ENCODE data around the gene PTPN22.
A peak's percentile ranks its signal among the peaks of the same experiment; 100 is the strongest.

The PTPN22 gene

DNA sequence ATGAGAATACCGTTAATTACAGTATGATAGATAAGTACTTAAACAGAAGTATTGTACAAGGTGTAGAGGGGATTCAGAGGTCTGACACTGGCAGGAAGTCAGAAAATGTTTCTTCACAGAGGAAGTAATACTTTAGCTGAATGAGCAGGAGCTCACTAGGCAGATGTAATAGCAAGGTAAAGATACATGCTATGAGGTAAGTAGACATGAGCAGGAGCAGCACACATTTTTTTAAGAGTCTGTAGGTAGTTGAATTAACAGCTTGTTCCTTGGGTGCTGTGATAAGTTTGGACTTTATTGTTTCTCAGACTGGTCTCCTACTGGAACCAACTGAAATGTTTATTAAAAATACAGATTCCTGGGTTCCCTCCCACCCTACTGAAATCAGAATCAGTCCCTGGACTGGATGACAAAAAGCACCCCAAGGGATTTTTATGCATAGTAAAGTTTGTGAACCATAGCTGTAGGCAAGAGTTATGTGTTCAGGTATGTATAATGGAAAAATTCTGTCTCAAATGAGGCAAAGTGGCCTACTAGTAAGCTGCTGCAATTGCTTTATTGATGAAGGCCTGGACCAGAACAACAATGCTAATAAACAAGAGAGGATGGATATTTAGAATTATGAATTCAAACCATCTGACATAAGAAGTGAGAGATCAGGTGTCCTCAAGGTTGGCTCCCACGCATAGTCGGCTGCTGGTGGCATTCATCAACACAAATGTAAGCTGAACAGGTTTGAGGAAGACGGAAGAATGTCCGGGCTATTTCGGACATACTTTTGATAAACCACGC lies 32.2 kb upstream of the PTPN22 start:
- Histone ChIP-seq H3K4me1 (ENCODE audit: control insufficient read depth in 1 of 2, insufficient read depth in 2 of 2, low read length in 2 of 2) (peaks cover 0 to 21% of the 10 kb centered on the region in 2 donors), H3K27me3 (ENCODE audit: low read depth, low read length) (no peaks in the 10 kb centered on the region), H3K27ac (ENCODE audit: low read length) (peak overlapping the region; percentile 98), H3K4me3 (ENCODE audit: low read depth in 1 of 2, low read length in 2 of 2) (peak overlapping the region; percentile 77 to 98), H3K9me3 (ENCODE audit: control insufficient read depth in 1 of 2, low read length in 2 of 2) (no peaks in the 10 kb centered on the region), H3K36me3 (ENCODE audit: control insufficient read depth in 1 of 2, insufficient read depth in 2 of 2, low read length in 2 of 2) (peaks cover 14 to 31% of the 10 kb centered on the region in 2 donors)

DNA sequence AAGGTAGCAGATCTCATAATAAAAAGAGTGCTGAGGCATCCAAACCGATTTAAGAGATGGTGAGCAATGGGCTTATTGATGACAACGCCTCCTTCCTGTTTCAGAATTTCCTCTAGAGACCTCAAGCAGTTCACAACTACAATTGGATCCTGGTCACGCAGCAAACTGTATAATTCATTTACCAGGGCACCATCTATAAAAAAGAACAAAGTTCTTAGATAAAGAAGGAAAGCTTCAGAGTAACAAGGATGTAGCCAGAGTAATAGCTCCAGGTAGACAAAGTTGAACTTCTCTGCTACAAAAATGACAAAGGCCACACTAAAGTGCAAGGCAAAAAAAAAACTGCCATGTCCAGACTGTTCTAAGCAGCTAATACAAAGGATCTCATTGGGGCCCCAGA lies 29.7 kb upstream of the PTPN22 start:
- H3K4me3 ChIP-seq (ENCODE audit: low read depth in 1 of 2, low read length in 2 of 2): no peak overlapping the region
- H3K4me1 ChIP-seq (ENCODE audit: control insufficient read depth in 1 of 2, insufficient read depth in 2 of 2, low read length in 2 of 2): peaks cover 0 to 22% of the 10 kb centered on the region in 2 donors
- peaks cover 17 to 35% of the 10 kb centered on the region in 2 donors for H3K36me3 ChIP-seq (ENCODE audit: control insufficient read depth in 1 of 2, insufficient read depth in 2 of 2, low read length in 2 of 2)
- no peak overlapping the region for H3K27ac ChIP-seq (ENCODE audit: low read length)
- H3K27me3 ChIP-seq (ENCODE audit: low read depth, low read length): no peaks in the 10 kb centered on the region
- H3K9me3 ChIP-seq (ENCODE audit: control insufficient read depth in 1 of 2, low read length in 2 of 2): no peaks in the 10 kb centered on the region

DNA sequence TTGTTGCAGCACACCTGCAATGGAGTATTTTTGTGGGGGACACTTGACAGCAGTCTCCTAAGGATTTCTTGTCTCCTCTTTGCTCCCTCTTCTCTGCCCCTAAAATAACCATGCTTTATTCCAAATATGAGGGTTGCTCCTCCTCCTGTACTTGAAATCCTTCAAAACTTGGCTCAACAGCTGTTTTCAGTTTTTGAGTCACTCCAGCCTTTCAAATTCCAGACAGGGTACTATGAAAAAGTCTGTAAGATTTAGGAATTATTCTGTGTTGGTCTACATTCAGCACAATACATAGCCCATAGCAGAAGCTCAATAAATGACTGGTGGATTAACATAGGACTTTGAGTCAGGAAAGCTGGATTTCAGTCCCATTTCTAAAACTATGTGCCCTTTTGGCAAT lies 27.6 kb upstream of the PTPN22 start:
- Histone ChIP-seq H3K27me3 (ENCODE audit: low read depth, low read length) (no peaks in the 10 kb centered on the region), H3K9me3 (ENCODE audit: control insufficient read depth in 1 of 2, low read length in 2 of 2) (no peaks in the 10 kb centered on the region), H3K27ac (ENCODE audit: low read length) (no peak overlapping the region), H3K4me1 (ENCODE audit: control insufficient read depth in 1 of 2, insufficient read depth in 2 of 2, low read length in 2 of 2) (peaks cover 4 to 13% of the 10 kb centered on the region in 2 donors), H3K36me3 (ENCODE audit: control insufficient read depth in 1 of 2, insufficient read depth in 2 of 2, low read length in 2 of 2) (peaks cover 38 to 52% of the 10 kb centered on the region in 2 donors), H3K4me3 (ENCODE audit: low read depth in 1 of 2, low read length in 2 of 2) (no peak overlapping the region)

DNA sequence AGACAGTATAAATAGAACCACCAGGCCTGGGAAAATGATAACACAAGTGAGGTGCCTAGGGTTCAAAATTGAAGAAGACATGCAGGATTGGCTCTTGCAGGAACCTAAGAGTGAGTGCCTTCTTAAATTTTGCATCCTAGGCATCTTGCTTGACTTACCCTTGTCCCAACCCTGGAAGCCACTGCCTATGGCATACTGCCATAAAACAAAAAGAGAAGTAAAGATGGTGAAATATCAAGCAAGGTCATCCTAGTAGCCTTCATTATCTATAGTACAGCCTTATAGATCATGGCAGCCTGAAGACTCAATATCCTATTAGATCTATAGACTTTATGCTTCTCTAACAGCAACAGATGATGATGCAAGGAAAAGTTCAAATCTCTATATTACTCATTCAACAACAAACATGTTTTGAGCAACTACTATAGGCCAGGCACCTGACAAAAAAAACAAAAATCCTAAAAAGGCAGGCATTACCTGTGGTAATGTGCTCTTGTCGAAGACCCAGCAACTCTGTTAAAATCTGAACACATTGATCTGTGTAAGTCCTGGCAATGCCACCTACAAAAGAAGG lies 26.8 kb upstream of the PTPN22 start:
- Histone ChIP-seq H3K4me3 (ENCODE audit: low read depth in 1 of 2, low read length in 2 of 2) (no peak overlapping the region), H3K9me3 (ENCODE audit: control insufficient read depth in 1 of 2, low read length in 2 of 2) (no peaks in the 10 kb centered on the region), H3K36me3 (ENCODE audit: control insufficient read depth in 1 of 2, insufficient read depth in 2 of 2, low read length in 2 of 2) (peaks cover 39 to 52% of the 10 kb centered on the region in 2 donors), H3K27ac (ENCODE audit: low read length) (no peak overlapping the region), H3K4me1 (ENCODE audit: control insufficient read depth in 1 of 2, insufficient read depth in 2 of 2, low read length in 2 of 2) (peaks cover 4 to 6% of the 10 kb centered on the region in 2 donors), H3K27me3 (ENCODE audit: low read depth, low read length) (no peaks in the 10 kb centered on the region)

DNA sequence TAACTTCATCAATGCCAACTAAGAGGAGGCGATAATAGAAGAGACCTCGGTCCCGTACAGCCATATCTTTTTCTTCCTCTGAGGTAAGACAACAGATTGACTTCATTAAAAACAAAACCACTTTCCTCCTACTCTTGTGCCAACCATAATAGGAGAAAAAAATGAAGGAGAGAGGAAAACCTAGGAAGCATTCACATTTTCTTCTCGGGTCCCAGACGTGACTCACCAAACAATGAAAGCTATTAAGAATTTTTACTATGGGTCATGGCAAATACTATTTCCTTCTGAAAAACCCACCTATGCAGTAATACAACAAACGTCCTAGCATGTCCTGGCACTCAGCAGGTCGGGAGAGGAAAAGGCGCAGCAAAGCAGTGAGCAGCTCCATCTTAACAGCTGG lies 24.4 kb upstream of the PTPN22 start:
- peaks cover 39 to 52% of the 10 kb centered on the region in 2 donors for H3K36me3 ChIP-seq (ENCODE audit: control insufficient read depth in 1 of 2, insufficient read depth in 2 of 2, low read length in 2 of 2)
- no peaks in the 10 kb centered on the region for H3K9me3 ChIP-seq (ENCODE audit: control insufficient read depth in 1 of 2, low read length in 2 of 2)
- peaks cover 4 to 6% of the 10 kb centered on the region in 2 donors for H3K4me1 ChIP-seq (ENCODE audit: control insufficient read depth in 1 of 2, insufficient read depth in 2 of 2, low read length in 2 of 2)
- no peak overlapping the region for H3K27ac ChIP-seq (ENCODE audit: low read length)
- no peaks in the 10 kb centered on the region for H3K27me3 ChIP-seq (ENCODE audit: low read depth, low read length)
- no peak overlapping the region for H3K4me3 ChIP-seq (ENCODE audit: low read depth in 1 of 2, low read length in 2 of 2)

DNA sequence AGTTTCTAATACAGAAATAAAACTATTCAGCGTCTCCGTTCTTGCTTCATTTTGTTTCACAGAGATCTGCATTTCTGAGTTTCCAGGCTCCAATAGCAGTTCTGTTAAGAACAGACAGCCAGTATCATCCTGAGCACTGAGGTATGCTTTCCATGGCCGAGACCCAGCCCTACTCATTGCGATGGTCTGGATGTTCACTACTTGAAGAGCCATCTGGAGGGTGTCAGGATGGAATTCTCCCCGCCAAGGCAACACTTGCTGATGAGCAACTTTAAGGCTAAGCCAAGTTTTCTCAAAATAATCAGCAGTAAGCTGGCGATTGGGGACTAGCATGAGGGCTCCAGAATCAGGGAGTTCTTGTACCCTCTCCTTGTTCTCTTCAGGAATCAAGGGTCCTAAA lies 23.6 kb upstream of the PTPN22 start:
- Histone ChIP-seq H3K36me3 (ENCODE audit: control insufficient read depth in 1 of 2, insufficient read depth in 2 of 2, low read length in 2 of 2) (peaks cover 34 to 43% of the 10 kb centered on the region in 2 donors), H3K27ac (ENCODE audit: low read length) (no peak overlapping the region), H3K4me1 (ENCODE audit: control insufficient read depth in 1 of 2, insufficient read depth in 2 of 2, low read length in 2 of 2) (peaks cover 4 to 6% of the 10 kb centered on the region in 2 donors)

DNA sequence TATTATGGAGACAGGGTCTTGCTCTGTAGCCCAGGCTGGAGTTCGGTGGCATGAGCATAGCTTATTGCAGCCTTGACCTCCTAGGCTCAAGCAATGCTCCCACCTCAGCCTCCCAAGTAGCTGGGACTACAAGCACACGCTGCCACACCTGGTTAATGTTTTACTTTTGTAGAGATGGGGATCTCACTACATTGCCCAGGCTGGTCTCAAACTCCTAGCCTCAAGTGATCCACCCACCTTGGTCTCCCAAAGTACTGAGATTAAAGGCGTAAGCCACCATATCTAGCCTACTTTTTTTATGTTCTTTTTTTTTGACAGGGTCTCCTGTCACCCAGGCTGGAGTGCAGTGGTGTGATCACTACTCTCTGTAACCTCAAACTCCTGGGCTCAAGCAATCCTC lies 21.8 kb upstream of the PTPN22 start:
- Histone ChIP-seq H3K4me1 (ENCODE audit: control insufficient read depth in 1 of 2, insufficient read depth in 2 of 2, low read length in 2 of 2) (peaks cover 2 to 4% of the 10 kb centered on the region in 2 donors), H3K36me3 (ENCODE audit: control insufficient read depth in 1 of 2, insufficient read depth in 2 of 2, low read length in 2 of 2) (peaks cover 27 to 32% of the 10 kb centered on the region in 2 donors)

More for the DNA sequence above, 23.6 kb upstream of the PTPN22 start:
- Histone ChIP-seq H3K9me3 (ENCODE audit: control insufficient read depth in 1 of 2, low read length in 2 of 2) (no peaks in the 10 kb centered on the region), H3K4me3 (ENCODE audit: low read depth in 1 of 2, low read length in 2 of 2) (no peak overlapping the region), H3K27me3 (ENCODE audit: low read depth, low read length) (no peaks in the 10 kb centered on the region)

DNA sequence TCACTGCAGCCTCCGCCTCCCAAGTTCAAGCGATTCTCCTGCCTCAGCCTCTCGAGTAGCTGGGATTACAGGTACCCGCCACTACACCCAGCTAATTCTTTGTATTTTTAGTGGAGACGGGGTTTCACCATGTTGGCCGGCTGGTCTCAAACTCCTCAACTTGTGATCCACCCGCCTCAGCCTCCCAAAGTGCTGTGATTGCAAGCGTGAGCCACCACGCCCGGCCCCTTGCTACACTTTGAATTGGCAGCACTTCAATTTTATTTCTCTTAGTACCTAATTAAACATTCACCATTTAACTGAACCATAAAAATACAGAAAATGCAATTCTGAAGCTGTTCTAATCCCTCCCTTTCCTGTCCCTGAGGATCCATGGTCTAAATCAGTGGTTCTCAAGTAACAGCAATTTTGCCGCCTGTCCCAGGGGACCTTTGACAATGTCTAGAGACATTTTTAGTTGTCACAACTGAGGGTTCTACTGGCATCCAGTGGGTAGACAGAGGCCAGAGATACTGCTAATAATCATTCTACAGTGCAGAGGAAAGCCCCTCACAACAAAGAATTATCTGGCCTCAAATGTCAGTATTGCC lies 20.2 kb upstream of the PTPN22 start:
- Histone ChIP-seq H3K4me1 (ENCODE audit: control insufficient read depth in 1 of 2, insufficient read depth in 2 of 2, low read length in 2 of 2) (peaks cover 0 to 4% of the 10 kb centered on the region in 2 donors), H3K4me3 (ENCODE audit: low read depth in 1 of 2, low read length in 2 of 2) (no peak overlapping the region), H3K27me3 (ENCODE audit: low read depth, low read length) (no peaks in the 10 kb centered on the region), H3K9me3 (ENCODE audit: control insufficient read depth in 1 of 2, low read length in 2 of 2) (no peaks in the 10 kb centered on the region), H3K27ac (ENCODE audit: low read length) (no peak overlapping the region), H3K36me3 (ENCODE audit: control insufficient read depth in 1 of 2, insufficient read depth in 2 of 2, low read length in 2 of 2) (peaks cover 19 to 25% of the 10 kb centered on the region in 2 donors)

More for the DNA sequence above, 21.8 kb upstream of the PTPN22 start:
- H3K9me3 ChIP-seq (ENCODE audit: control insufficient read depth in 1 of 2, low read length in 2 of 2): no peaks in the 10 kb centered on the region
- H3K27ac ChIP-seq (ENCODE audit: low read length): no peak overlapping the region
- no peak overlapping the region for H3K4me3 ChIP-seq (ENCODE audit: low read depth in 1 of 2, low read length in 2 of 2)
- no peaks in the 10 kb centered on the region for H3K27me3 ChIP-seq (ENCODE audit: low read depth, low read length)

DNA sequence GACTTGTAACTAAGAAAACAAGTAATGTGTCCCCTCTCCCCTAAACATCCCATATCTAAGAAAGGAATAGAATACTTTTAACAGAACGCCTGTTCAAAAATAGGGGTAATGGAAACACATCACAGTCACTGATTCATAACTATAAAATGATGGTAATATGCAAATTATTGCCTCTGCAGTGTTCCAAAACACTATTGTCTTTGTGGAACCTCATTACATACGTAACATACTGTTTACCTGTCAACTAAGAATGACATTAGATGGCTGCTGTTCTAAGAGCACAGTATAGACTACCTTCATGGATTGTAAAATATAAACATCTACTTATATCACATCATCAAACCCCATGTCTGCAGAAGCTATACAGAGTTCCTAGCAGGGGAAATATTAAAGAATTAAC lies 19.3 kb upstream of the PTPN22 start:
- Histone ChIP-seq H3K4me3 (ENCODE audit: low read depth in 1 of 2, low read length in 2 of 2) (no peak overlapping the region), H3K27ac (ENCODE audit: low read length) (no peak overlapping the region), H3K36me3 (ENCODE audit: control insufficient read depth in 1 of 2, insufficient read depth in 2 of 2, low read length in 2 of 2) (peaks cover 13 to 17% of the 10 kb centered on the region in 2 donors), H3K27me3 (ENCODE audit: low read depth, low read length) (no peaks in the 10 kb centered on the region), H3K9me3 (ENCODE audit: control insufficient read depth in 1 of 2, low read length in 2 of 2) (no peaks in the 10 kb centered on the region), H3K4me1 (ENCODE audit: control insufficient read depth in 1 of 2, insufficient read depth in 2 of 2, low read length in 2 of 2) (peaks cover 0 to 4% of the 10 kb centered on the region in 2 donors)

DNA sequence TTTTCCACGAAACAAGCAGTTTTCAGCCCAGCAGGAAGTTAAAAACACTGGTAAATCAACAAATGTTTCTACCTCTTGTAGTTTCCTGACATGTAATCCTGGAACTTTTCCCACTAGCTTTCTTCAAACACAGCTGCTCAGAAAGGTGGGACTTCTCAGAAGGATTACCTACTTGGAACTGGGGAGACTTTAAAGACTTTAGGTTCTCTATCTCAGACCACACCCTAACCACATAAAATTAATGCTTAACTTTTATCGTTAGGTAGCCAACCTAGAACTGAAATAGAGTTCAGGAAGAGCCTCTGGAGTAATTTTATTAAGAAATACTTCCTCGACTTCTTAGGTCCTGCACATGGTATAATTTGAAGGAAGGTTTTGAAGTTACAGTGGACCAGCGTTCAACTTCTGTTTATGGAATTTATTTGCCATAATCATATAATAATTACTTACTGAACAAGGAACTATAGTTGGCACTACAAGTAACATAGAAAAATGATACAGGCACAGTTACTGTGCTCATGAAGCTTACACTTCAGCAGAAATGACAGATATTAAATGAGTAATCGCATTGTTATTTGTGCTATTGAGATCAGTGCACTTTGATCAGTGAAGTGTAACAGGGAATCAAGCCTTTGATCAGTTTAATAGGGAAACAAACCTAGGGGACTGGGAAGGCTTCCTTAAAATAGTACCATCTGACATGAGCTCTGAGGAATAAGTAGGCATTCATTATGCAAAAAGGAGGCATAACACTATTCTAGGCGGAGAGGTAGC lies 16.1 kb upstream of the PTPN22 start, which contains the start of gene BCL2L15:
TSS of gene BCL2L15 (minus strand) at position 180 of the 774 bp plus-strand sequence. CDS start 206 bp downstream, outside the sequence.
- Histone ChIP-seq H3K4me3 (ENCODE audit: low read depth in 1 of 2, low read length in 2 of 2) (peak within 1 kb of the TSS in 1 of 2 donors; percentile 54), H3K9me3 (ENCODE audit: control insufficient read depth in 1 of 2, low read length in 2 of 2) (no peaks in the 10 kb centered on the region), H3K36me3 (ENCODE audit: control insufficient read depth in 1 of 2, insufficient read depth in 2 of 2, low read length in 2 of 2) (no peaks in the 10 kb centered on the region), H3K27ac (ENCODE audit: low read length) (peak within 1 kb of the TSS; percentile 70), H3K27me3 (ENCODE audit: low read depth, low read length) (no peaks in the 10 kb centered on the region), H3K4me1 (ENCODE audit: control insufficient read depth in 1 of 2, insufficient read depth in 2 of 2, low read length in 2 of 2) (no peaks in the 10 kb centered on the region)

Measured in muscle layer of duodenum (tissue), 2 donors.